ENCODE data around the gene AFAP1.

GRCh38 chr4:7978489-7978888, 38.8 kb upstream of the AFAP1 start:
- TF ChIP-seq, protein P1, sequence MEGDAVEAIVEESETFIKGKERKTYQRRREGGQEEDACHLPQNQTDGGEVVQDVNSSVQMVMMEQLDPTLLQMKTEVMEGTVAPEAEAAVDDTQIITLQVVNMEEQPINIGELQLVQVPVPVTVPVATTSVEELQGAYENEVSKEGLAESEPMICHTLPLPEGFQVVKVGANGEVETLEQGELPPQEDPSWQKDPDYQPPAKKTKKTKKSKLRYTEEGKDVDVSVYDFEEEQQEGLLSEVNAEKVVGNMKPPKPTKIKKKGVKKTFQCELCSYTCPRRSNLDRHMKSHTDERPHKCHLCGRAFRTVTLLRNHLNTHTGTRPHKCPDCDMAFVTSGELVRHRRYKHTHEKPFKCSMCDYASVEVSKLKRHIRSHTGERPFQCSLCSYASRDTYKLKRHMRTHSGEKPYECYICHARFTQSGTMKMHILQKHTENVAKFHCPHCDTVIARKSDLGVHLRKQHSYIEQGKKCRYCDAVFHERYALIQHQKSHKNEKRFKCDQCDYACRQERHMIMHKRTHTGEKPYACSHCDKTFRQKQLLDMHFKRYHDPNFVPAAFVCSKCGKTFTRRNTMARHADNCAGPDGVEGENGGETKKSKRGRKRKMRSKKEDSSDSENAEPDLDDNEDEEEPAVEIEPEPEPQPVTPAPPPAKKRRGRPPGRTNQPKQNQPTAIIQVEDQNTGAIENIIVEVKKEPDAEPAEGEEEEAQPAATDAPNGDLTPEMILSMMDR (IDR thresholded peaks at IDR 0.05), result no peak
- TF ChIP-seq CBFB (CRISPR knock-in tag; IDR thresholded peaks at IDR 0.05; ENCODE audit: low read depth), result no peak
- no peak for TF ChIP-seq ATF1 (CRISPR knock-in tag; IDR thresholded peaks at IDR 0.05)
- TF ChIP-seq MAX (CRISPR knock-in tag; IDR thresholded peaks at IDR 0.05), result no peak
- no peak for TF ChIP-seq ETV6 (CRISPR knock-in tag; IDR thresholded peaks at IDR 0.05)
